Activated CD8-positive, alpha-beta memory T cell treated with anti-CD3 and anti-CD28 coated beads, Interleukin-2, amount 50 U/mL, for 24 hours (primary cell): ENCODE data around the gene ADGRF3.
"Not testable (repeated sequence)": the region's sequence is repeated elsewhere in the genome, so short reads cannot be mapped to it uniquely, and the experiment has no call there.

Experiments
- DNase-seq: peaks from one replicate; pipeline ENCODE4 v3.0.0-alpha.2; 2020; ENCODE audit errors: extremely low read depth

Gene ADGRF3

GRCh38 chr2:26346454-26347053 lies at the start of gene ADGRF3:
ADGRF3 (minus strand) TSS chr2:26346789; CDS start chr2:26346234, 555 bp downstream.
- DNase-seq = no peak

- no peak for DNase-seq
Observed at GRCh38 chr2:26395394-26395793, 48.8 kb upstream of the ADGRF3 start.

GRCh38 chr2:26394694-26395093 lies 48.1 kb upstream of the ADGRF3 start:
- no peak for DNase-seq

GRCh38 chr2:26387189-26387588 lies 40.6 kb upstream of the ADGRF3 start:
- DNase-seq = no peak

GRCh38 chr2:26384597-26384996 lies 38.0 kb upstream of the ADGRF3 start:
- no peak for DNase-seq

GRCh38 chr2:26384183-26384582 lies 37.6 kb upstream of the ADGRF3 start:
- no peak for DNase-seq

GRCh38 chr2:26382564-26382963 lies 36.0 kb upstream of the ADGRF3 start:
- no peak for DNase-seq

GRCh38 chr2:26380281-26380680 lies 33.7 kb upstream of the ADGRF3 start:
- no peak for DNase-seq

- no peak for DNase-seq
Observed at GRCh38 chr2:26376799-26377198, 30.2 kb upstream of the ADGRF3 start.

- DNase-seq = not testable (repeated sequence)
Observed at GRCh38 chr2:26370909-26371308, 24.3 kb upstream of the ADGRF3 start.

- DNase-seq = not testable (repeated sequence)
Observed at GRCh38 chr2:26369664-26370063, 23.1 kb upstream of the ADGRF3 start.

- no peak for DNase-seq
Observed at GRCh38 chr2:26366957-26367356, 20.4 kb upstream of the ADGRF3 start.

- DNase-seq = no peak
Observed at GRCh38 chr2:26364669-26365068, 18.1 kb upstream of the ADGRF3 start.

GRCh38 chr2:26363958-26364357 lies 17.4 kb upstream of the ADGRF3 start:
- DNase-seq = no peak

- no peak for DNase-seq
Observed at GRCh38 chr2:26363323-26363722, 16.7 kb upstream of the ADGRF3 start.

- no peak for DNase-seq
Observed at GRCh38 chr2:26359886-26360473, 13.4 kb upstream of the ADGRF3 start.

- no peak for DNase-seq
Observed at GRCh38 chr2:26356771-26357170, 10.2 kb upstream of the ADGRF3 start.

GRCh38 chr2:26356111-26356510 lies 9.5 kb upstream of the ADGRF3 start:
- DNase-seq = no peak

- no peak for DNase-seq
Observed at GRCh38 chr2:26355038-26355995, 8.7 kb upstream of the ADGRF3 start.

- not testable (repeated sequence) for DNase-seq
Observed at GRCh38 chr2:26354469-26354868, 7.9 kb upstream of the ADGRF3 start.

- DNase-seq = no peak
Observed at GRCh38 chr2:26352892-26353291, 6.3 kb upstream of the ADGRF3 start.

GRCh38 chr2:26351375-26352090 lies 4.9 kb upstream of the ADGRF3 start:
- DNase-seq = no peak
